GM19324 (cell line): ENCODE results near the gene NEURL1.
"Not testable (repeated sequence)": the region's sequence is repeated elsewhere in the genome, so short reads cannot be mapped to it uniquely, and the experiment has no call there.

Experiments
- ATAC-seq: cut with Tn5 transposase; IDR thresholded peaks from one replicate; pipeline ENCODE4 v1.9.1; 2021; ENCODE audit warnings: mild to moderate bottlenecking, moderate library complexity; ENCODE audit not compliant: unreplicated experiment, low FRiP score

Gene NEURL1

GRCh38 chr10:103512591-103513379 lies 19.3 kb downstream of the NEURL1 start:
- no peak for ATAC-seq

DNA sequence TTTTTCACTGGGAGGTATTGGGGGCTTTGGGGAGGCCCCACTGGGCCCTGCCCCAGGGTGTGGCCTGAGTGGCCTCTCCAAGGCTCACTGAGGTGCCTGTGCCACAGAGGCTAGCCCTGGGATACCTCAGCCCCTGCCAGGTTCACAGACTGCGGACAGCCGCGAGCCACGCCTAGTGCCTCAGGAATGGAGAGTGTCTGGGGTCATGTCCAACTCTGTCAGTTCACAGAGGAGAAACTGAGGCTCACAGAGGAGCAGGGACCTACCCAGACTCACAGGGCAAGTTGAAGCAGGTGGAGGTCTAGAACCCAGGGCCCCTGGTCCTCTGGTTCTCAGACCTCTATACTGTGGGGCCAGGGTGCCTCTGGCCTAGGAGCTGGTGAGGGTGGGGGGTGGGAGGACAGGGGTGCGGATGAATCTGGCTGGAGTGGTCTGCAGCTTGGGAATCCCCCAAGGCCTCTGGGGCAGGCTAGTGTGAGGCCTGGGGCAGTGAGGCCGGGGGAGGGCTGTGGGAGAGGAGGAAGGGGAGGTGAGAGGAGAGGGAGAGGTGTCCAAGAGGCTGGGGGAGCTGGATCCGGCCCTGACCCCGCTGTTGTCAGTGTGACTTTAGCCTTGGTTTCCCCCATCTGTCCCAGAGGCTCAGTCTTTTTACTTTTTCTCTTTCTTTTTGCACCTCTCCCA lies 20.0 kb downstream of the NEURL1 start:
- no peak for ATAC-seq

DNA sequence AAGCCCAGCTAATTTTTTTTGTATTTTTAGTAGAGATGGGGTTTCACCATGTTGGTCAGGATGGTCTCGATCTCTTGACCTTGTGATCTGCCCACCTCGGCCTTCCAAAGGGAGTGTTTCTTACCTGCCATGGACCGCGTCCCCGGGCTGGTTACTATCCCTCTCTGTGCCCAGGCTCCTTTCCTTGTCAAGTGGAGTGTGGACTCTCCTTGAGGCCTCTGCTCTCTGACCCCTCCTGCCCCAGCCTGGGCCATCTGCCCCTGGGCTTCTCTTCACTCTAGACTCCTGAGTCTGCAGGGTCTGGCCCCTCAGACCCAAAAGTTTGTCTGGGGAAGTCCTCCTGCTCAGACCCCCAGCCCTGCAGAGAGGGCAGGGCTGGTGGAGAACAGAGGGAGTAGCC lies 20.7 kb downstream of the NEURL1 start:
- ATAC-seq: no peak

DNA sequence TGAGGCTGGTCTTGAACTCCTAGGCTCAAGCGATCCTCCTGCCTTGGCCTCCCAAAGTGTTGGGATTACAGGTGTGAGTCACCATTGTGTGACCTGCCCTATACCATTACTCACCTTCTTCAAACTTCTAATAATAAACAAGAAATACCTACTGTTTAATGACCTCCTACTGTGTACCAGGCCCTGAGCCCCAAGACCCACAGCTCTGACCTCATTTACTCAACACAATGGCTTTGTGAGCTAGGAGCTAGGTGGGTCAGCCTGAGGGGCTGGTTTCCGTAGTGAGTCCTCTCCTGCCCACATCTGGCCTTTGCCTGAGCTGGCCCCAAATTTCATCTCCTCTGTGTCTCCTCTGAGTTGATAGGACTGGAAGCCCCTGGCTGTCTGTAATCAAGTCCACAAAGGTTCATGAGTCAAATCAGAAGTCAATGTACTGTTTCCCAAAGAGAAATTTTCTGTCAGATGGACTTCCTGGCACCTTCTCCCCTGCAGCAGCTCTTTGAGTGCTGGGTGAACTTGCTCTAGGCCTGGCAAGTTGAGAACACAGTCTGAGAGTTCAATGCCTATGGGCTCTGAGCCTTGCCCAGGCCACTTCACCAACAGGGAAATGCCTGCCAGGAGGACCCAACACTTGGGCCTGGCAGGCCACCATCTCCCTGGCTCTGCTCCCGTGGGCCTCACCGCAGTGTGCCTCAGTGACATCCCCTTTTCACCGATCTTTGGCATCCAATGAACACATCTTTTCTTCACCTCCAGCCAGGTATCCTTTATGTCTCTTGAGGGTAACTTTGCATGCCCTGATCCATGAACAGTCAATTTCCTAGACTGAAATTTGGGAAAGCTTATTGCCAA lies 24.0 kb downstream of the NEURL1 start:
- no peak for ATAC-seq

GRCh38 chr10:103519798-103520197 lies 26.3 kb downstream of the NEURL1 start:
- ATAC-seq: no peak

DNA sequence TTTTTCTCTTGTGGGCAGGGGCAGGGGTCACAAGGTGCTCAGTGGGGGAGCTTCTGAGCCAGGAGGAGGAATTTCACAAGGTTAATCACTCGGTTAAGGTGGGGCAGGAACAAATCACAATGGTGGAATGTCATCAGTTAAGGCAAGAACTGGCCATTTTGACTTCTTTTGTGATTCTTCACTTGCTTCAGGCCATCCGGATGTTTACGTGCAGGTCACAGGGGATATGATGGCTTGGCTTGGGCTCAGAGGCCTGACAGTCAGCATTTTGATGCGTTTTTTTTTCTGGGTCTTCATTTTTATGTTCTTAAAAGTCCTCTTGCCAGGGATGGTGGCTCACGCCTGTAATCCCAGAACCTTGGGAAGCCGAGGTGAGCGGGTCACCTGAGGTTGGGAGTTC lies 28.5 kb downstream of the NEURL1 start:
- ATAC-seq: not testable (repeated sequence)

DNA sequence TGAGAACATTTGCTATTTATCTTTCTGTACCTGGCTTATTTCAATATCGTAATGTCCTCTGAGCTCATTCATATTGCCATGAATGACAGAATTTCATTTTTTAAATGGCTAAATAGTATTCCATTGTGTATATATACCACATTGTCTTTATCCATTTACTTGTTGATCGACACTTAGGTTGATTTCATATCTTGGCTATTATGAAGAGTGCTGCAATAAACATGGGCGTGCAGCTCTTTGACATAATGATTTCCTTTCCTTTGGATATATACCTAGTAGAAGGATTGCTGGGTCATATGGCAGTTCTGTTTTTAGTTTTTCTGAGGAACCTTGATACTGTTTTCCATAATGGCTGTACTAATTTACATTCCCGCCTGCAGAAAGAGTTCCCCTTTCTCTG lies 30.2 kb downstream of the NEURL1 start:
- no peak for ATAC-seq

DNA sequence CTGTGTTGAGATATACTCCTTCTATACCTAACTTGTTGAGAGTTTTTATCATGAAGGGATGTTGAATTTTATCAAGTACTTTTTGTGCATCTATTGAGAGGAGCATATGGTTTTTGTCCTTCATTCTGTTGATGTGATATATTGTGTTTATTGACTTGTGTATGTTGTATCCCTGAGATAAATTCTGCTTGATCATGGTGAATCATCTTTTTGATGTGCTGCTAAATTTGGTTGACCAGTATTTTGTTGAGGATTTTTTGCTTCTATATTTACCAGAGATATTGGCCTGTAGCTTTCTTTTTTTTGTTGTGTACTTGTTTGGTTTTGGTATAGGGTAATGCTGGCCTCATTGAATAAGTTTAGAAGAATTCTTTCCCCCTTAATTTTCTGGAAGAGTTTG lies 32.4 kb downstream of the NEURL1 start:
- no peak for ATAC-seq

- ATAC-seq: not testable (repeated sequence)
These were observed 34.0 kb downstream of the NEURL1 start for GRCh38 chr10:103527476-103527875.

DNA sequence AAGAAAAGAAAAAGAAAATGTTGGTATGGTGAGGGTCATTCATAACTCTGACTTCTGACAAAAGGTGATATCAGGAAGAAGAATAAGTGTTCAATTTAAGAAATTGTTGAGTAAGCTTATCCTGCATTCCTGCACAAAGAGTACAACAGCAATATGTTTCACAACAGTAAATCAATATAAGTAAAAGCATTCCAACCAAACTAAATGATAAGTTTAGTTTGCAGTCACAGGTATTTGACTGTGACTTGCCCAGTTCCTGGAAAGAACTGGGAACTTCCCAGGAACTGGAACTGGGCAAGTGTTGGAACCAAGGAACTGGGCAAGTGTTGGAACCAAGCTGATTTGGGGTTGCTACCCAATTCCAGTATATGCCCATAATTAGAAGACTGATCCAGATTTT lies 35.0 kb downstream of the NEURL1 start:
- no peak for ATAC-seq

GRCh38 chr10:103529539-103529938 lies 36.0 kb downstream of the NEURL1 start:
- ATAC-seq: no peak

GRCh38 chr10:103533827-103534226 lies 40.3 kb downstream of the NEURL1 start:
- no peak for ATAC-seq

DNA sequence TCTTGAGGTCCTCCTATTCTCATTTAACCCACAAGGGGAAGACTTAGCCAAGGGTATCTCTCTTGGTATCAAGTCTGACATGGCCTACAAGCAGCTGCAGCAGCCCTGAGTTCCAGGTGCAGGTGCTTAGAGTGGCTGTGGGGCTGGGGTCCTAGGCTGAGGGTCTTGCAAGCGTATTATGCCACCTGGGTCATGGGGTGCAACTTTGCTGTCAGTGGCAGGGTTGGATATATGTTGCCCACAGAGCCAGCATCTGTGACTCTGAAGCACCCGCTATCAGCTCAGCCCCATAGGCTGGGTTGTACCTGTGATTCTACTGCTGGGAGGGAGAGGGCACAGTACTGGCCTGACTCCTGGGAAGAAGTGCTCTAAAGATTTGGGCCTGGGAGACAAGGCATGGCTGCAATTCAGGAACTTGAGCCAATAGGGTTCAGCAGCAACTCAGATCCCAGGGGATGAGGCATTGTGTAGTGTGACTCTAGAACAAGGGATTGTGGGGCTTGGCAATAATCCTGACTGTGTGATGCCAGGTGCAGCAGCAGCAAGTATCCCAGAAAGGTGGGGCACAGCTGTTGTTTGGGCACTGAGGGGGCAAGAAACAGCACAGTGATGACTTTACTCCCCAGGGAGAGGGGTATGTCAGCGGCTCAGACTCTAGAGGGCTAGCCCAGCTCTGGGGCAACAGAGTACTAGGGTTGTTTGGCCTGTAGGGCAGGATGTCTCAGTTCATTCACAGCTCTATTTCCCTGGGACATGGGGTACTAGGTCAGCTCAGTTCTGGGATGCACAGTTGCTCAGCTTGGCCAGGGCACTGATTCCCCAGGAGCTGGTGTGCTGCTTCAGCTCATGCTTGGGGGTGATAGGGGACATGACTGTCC lies 41.4 kb downstream of the NEURL1 start:
- no peak for ATAC-seq

DNA sequence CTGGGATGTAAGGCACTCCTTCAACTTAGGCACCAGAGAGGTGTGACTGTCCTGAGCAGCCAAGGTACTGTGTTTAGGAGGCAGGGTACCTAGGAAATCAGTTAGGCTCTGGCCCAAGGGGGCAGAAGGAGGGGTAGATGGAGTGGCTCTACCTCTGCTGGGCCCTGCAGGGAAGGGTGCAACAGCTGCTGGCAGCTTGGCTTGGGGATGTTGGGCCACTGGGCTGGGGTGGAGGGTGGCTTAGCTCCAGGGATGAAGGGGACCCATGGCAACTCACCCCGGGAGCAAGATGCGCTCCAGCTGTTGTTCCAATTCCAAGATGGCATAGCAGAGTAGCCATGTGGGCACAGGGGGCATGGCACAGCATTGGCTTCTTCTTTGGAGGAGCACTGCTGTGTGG lies 42.1 kb downstream of the NEURL1 start:
- ATAC-seq: no peak

- no peak for ATAC-seq
These were observed 46.2 kb downstream of the NEURL1 start for GRCh38 chr10:103539751-103540150.

GRCh38 chr10:103540722-103541121 lies 47.2 kb downstream of the NEURL1 start:
- no peak for ATAC-seq

DNA sequence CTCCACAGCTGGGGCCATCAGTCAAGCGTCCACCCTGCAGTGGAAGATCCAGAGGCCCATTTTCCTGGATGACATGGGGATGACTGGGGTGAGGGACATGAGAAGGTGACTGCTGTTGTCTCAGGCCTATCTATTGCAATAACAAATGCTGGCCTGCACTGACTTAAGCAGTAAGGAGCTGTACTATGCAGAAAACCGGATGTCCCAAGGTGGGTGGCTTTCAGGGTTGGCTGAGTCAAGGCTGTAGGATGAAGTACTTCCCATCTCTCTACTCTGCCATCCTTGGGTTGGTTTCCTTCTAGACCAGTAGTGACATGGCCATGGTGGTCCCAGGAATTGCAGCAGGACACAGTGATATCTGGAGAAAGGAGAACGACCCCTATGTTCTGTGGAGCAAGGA lies 48.1 kb downstream of the NEURL1 start:
- no peak for ATAC-seq

- no peak for ATAC-seq
These were observed 49.5 kb downstream of the NEURL1 start for GRCh38 chr10:103542764-103543616.
